Lower leg skin (tissue), 3 donors: ENCODE measurements around the gene SULT1A2.

Experiments
- CTCF ChIP-seq, 3 donors: fragments of 450-650 bp; IDR thresholded peaks; one replicate each; pipeline ENCODE4 v1.5.1; 2016; ENCODE audit warnings: antibody characterized with exemption in 3 of 3, mild to moderate bottlenecking in 3 of 3, moderate library complexity in 2 of 3
- POLR2A ChIP-seq, 2 donors: fragments of 450-650 bp; IDR thresholded peaks; one replicate each; pipeline ENCODE4 v1.6.1; 2016 to 2017; ENCODE audit warnings: antibody characterized with exemption in 2 of 2, mild to moderate bottlenecking in 1 of 2, moderate library complexity in 1 of 2

- no peak for TF ChIP-seq CTCF (IDR thresholded peaks at IDR 0.05)
- TF ChIP-seq POLR2A (IDR thresholded peaks at IDR 0.05): no peak
Measured at GRCh38 chr16:28586466-28586865, 10.4 kb downstream of the SULT1A2 start.
